ENCODE data around the gene TRPV4. TPM values are rescaled to one million over a fixed set of nuclear protein-coding genes. Genes with fewer than 3 reads are reported as not detected.
A peak's percentile ranks its signal among the peaks of the same experiment; 100 is the strongest.

The TRPV4 gene
- total and polyA plus RNA-seq, 10 of the 15 experiments (the other 5 are each of a cell fraction or from before 2014, with no cell fraction given) = not detected

DNA sequence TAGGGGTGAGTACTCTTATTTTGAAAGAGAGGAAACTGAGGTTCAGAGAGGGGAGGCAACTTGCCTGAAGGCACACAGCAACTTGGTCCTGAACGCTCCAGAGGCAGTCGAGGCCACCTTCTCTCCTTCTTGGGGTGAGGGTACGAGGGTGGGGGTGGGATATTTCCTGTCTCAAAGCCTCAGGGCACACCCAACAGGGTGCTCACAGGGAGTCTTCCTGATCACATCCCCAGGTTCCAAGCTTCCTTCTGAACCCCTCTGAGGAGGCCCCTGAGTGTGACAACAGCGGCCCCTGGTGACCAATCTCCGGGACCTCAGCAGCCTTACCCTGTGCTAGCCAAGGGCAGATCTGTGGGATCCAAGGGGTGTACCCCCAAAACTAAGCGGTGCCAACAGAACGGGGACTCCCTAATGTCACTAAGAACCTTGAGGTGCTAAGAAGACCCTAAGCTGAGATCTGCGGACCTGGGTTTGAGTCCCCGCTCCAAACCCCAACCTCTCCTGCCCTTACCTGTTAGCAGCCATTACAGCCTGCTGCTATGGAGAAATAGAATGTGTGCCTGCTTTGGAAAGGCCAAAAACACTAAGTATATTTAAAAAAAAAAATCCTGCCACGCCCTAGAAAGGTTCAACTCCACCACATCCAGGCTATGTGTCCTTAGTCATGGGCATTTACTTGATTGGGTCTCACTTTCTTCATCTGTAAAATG lies 57.9 kb downstream of the TRPV4 start:
- DNase-seq (ENCODE audit: low read depth, low spot score) (no peak), FAIRE-seq (no peak), ATAC-seq (peak; percentile 87)
- no peak overlapping the region for H3K4me3 ChIP-seq
- POLR2A ChIA-PET = no interaction called here
- H3K79me2 ChIP-seq (ENCODE audit: control insufficient read depth, insufficient read depth, low read length) = no peaks in the 10 kb centered on the region
- no peaks in the 10 kb centered on the region for H3K27me3 ChIP-seq (replicated peaks in 1 of 2; ENCODE audit: control insufficient read depth in 2 of 2, insufficient read depth in 2 of 2, low read length in 1 of 2)
- no peaks in the 10 kb centered on the region for H3K4me1 ChIP-seq (ENCODE audit: control insufficient read depth, insufficient read depth, low read length)
- RAD21 ChIA-PET (ENCODE audit: unreplicated experiment) = interaction anchor here (0.8 to 2.6 kb wide), 3 partner anchors 9 to 347 kb away, joined by 3 to 16 read pairs (median 5); no protein-coding TSS in a partner anchor
- WGBS (ENCODE audit: insufficient coverage, insufficient replicate concordance, low lambda C conversion rate, missing lambda C conversion rate) = 26% methylated on average over 10 of the region's 10 CpGs
- H3K36me3 ChIP-seq (ENCODE audit: control insufficient read depth in 2 of 2, insufficient read depth in 2 of 2, low read length in 1 of 2) = no peaks in the 10 kb centered on the region
- H3K9me3 ChIP-seq (replicated peaks; ENCODE audit: control insufficient read depth, insufficient read depth, low read length) = no peaks in the 10 kb centered on the region; the same call in 2 of the 3 replicates
- intact Hi-C loops (cut with micrococcal nuclease; ENCODE audit: unreplicated experiment) = loop anchor here (1.0 kb wide), 3 partner anchors 178 to 343 kb away; no protein-coding TSS in a partner anchor
- no peak overlapping the region for H3K9ac ChIP-seq (ENCODE audit: control insufficient read depth, insufficient read depth, low read length)
- no TSS peak for BruUV-seq (replicated peaks)
- SMC1A ChIA-PET (ENCODE audit: uncharacterized antibody, unreplicated experiment) = interaction anchor here (1.1 to 3.3 kb wide), 4 partner anchors 177 to 342 kb away, joined by 3 to 14 read pairs (median 4); no protein-coding TSS in a partner anchor
- H3K4me2 ChIP-seq (ENCODE audit: control insufficient read depth, insufficient read depth) = no peak overlapping the region
- CTCF ChIA-PET = interaction anchor here (0.5 to 5.4 kb wide), 15 partner anchors 9 to 664 kb away, joined by 3 to 56 read pairs (median 4); no protein-coding TSS in a partner anchor
- no peak overlapping the region for H2AFZ ChIP-seq (ENCODE audit: control insufficient read depth, low read depth, low read length)
- H4K20me1 ChIP-seq (ENCODE audit: control insufficient read depth, insufficient read depth) = no peaks in the 10 kb centered on the region
- no peak overlapping the region for H3K27ac ChIP-seq (ENCODE audit: control insufficient read depth, insufficient read depth)
- in situ Hi-C loops (cut with MboI) = loop anchor here (5.0 kb wide), 3 partner anchors 183 to 343 kb away; no protein-coding TSS in a partner anchor
- TF ChIP-seq ZNF207 (IDR thresholded peaks at IDR 0.05; ENCODE audit: borderline replicate concordance) (no peak), BMI1 (IDR thresholded peaks at IDR 0.05; ENCODE audit: borderline replicate concordance) (no peak), MXI1 (IDR thresholded peaks at IDR 0.05; ENCODE audit: low read depth, low read length) (no peak), MEF2B (IDR thresholded peaks at IDR 0.05; ENCODE audit: partially characterized antibody, poor library complexity, severe bottlenecking) (no peak), PAX5 (IDR thresholded peaks at IDR 0.05; ENCODE audit: borderline replicate concordance, low read depth, low read length) (no peak), NRF1 (conservative IDR thresholded peaks at IDR 0.05; ENCODE audit: low read depth, low read length) (no peak), JUND (IDR thresholded peaks at IDR 0.05; ENCODE audit: low read depth, low read length) (no peak), MTA2 (IDR thresholded peaks at IDR 0.05; ENCODE audit: low read depth) (no peak), SREBF2 (IDR thresholded peaks at IDR 0.05; ENCODE audit: low read length) (no peak), FOXK2 (IDR thresholded peaks at IDR 0.05) (no peak)
- TF ChIP-seq, protein P1, sequence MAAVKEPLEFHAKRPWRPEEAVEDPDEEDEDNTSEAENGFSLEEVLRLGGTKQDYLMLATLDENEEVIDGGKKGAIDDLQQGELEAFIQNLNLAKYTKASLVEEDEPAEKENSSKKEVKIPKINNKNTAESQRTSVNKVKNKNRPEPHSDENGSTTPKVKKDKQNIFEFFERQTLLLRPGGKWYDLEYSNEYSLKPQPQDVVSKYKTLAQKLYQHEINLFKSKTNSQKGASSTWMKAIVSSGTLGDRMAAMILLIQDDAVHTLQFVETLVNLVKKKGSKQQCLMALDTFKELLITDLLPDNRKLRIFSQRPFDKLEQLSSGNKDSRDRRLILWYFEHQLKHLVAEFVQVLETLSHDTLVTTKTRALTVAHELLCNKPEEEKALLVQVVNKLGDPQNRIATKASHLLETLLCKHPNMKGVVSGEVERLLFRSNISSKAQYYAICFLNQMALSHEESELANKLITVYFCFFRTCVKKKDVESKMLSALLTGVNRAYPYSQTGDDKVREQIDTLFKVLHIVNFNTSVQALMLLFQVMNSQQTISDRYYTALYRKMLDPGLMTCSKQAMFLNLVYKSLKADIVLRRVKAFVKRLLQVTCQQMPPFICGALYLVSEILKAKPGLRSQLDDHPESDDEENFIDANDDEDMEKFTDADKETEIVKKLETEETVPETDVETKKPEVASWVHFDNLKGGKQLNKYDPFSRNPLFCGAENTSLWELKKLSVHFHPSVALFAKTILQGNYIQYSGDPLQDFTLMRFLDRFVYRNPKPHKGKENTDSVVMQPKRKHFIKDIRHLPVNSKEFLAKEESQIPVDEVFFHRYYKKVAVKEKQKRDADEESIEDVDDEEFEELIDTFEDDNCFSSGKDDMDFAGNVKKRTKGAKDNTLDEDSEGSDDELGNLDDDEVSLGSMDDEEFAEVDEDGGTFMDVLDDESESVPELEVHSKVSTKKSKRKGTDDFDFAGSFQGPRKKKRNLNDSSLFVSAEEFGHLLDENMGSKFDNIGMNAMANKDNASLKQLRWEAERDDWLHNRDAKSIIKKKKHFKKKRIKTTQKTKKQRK (IDR thresholded peaks at IDR 0.05; ENCODE audit: low read depth, low read length) = no peak
- TF ChIP-seq, protein P2, sequence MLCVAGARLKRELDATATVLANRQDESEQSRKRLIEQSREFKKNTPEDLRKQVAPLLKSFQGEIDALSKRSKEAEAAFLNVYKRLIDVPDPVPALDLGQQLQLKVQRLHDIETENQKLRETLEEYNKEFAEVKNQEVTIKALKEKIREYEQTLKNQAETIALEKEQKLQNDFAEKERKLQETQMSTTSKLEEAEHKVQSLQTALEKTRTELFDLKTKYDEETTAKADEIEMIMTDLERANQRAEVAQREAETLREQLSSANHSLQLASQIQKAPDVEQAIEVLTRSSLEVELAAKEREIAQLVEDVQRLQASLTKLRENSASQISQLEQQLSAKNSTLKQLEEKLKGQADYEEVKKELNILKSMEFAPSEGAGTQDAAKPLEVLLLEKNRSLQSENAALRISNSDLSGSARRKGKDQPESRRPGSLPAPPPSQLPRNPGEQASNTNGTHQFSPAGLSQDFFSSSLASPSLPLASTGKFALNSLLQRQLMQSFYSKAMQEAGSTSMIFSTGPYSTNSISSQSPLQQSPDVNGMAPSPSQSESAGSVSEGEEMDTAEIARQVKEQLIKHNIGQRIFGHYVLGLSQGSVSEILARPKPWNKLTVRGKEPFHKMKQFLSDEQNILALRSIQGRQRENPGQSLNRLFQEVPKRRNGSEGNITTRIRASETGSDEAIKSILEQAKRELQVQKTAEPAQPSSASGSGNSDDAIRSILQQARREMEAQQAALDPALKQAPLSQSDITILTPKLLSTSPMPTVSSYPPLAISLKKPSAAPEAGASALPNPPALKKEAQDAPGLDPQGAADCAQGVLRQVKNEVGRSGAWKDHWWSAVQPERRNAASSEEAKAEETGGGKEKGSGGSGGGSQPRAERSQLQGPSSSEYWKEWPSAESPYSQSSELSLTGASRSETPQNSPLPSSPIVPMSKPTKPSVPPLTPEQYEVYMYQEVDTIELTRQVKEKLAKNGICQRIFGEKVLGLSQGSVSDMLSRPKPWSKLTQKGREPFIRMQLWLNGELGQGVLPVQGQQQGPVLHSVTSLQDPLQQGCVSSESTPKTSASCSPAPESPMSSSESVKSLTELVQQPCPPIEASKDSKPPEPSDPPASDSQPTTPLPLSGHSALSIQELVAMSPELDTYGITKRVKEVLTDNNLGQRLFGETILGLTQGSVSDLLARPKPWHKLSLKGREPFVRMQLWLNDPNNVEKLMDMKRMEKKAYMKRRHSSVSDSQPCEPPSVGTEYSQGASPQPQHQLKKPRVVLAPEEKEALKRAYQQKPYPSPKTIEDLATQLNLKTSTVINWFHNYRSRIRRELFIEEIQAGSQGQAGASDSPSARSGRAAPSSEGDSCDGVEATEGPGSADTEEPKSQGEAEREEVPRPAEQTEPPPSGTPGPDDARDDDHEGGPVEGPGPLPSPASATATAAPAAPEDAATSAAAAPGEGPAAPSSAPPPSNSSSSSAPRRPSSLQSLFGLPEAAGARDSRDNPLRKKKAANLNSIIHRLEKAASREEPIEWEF (IDR thresholded peaks at IDR 0.05; ENCODE audit: insufficient replicate concordance, low read depth, low read length) = no peak
- TF ChIP-seq, protein P3, sequence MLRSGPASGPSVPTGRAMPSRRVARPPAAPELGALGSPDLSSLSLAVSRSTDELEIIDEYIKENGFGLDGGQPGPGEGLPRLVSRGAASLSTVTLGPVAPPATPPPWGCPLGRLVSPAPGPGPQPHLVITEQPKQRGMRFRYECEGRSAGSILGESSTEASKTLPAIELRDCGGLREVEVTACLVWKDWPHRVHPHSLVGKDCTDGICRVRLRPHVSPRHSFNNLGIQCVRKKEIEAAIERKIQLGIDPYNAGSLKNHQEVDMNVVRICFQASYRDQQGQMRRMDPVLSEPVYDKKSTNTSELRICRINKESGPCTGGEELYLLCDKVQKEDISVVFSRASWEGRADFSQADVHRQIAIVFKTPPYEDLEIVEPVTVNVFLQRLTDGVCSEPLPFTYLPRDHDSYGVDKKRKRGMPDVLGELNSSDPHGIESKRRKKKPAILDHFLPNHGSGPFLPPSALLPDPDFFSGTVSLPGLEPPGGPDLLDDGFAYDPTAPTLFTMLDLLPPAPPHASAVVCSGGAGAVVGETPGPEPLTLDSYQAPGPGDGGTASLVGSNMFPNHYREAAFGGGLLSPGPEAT (IDR thresholded peaks at IDR 0.05; ENCODE audit: low read depth) = no peak

Measured in GM12878 (cell line).